ENCODE results near the gene ARHGDIB. TPM values are rescaled to one million over a fixed set of nuclear protein-coding genes. Genes with fewer than 3 reads are reported as not detected.

The ARHGDIB gene
- total RNA-seq, 1 donor from 2014 or later, result 50.6 TPM

DNA sequence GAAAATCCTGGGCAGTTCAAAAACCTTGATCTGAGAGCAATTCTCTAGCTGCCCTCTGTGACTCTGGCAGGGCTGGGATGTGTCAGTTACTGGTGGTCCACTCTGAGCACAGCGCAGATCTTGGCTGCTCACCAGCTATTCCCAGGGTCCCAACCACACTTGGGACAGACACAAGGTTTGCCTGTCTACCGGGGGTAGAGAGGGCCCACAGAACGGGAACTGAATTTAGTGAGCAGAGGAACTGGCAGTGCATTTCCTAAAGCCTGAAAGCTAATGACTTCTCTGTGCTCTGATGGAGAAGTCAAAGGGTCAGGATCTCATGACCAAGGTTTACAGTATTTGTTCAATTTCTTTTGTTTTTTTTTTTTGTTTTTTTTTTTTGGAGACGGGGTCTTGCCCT is 14.1 kb upstream of the ARHGDIB start:
- Histone ChIP-seq H3K27me3 (ENCODE audit: low read depth) (no peaks in the 10 kb centered on the region), H3K4me3 (no peak overlapping the region), H3K36me3 (no peaks in the 10 kb centered on the region), H3K27ac (replicated peaks) (no peak overlapping the region), H3K4me1 (no peaks in the 10 kb centered on the region), H3K9me3 (replicated peaks) (no peaks in the 10 kb centered on the region)
- no peak for DNase-seq
- TF ChIP-seq CTCF (IDR thresholded peaks at IDR 0.05; ENCODE audit: borderline replicate concordance), result no peak
- intact Hi-C loops (cut with micrococcal nuclease), result no loop called here

- no peak for DNase-seq
- Histone ChIP-seq H3K9me3 (replicated peaks) (no peaks in the 10 kb centered on the region), H3K27ac (replicated peaks) (no peak overlapping the region), H3K4me1 (no peaks in the 10 kb centered on the region), H3K27me3 (ENCODE audit: low read depth) (no peaks in the 10 kb centered on the region), H3K36me3 (no peaks in the 10 kb centered on the region), H3K4me3 (no peak overlapping the region)
- no peak for TF ChIP-seq CTCF (IDR thresholded peaks at IDR 0.05; ENCODE audit: borderline replicate concordance)
- intact Hi-C loops (cut with micrococcal nuclease), result no loop called here
Observed at GRCh38 chr12:14974633-14975032, 13.2 kb upstream of the ARHGDIB start.

DNA sequence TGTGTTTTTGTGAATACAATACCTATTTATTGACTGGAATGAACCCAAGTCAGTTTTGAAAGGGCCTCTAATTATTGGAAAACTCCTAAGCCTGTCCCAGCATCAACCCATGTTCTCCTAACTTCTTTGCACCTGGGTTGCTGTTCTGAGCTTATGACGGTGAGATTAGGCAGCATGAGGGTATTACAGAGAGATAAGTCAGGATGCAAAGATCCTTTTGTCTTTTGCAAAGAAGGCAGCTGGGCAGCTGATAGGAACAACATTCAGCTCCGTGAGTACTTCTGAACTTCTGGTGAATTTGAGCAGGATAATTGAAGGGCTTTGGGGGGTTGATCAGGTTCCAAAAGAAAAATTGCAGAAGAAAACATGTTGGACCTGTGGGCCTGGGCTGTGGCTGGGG is 11.4 kb upstream of the ARHGDIB start, which contains the start of gene PDE6H:
Gene PDE6H (plus strand): TSS at position 227 of the 400 bp plus-strand sequence. CDS start 4,971 bp downstream, outside the sequence.
- H3K4me1 ChIP-seq, result no peaks in the 10 kb centered on the region
- H3K9me3 ChIP-seq (replicated peaks), result no peaks in the 10 kb centered on the region
- no peak for DNase-seq
- no peak within 1 kb of the TSS for H3K27ac ChIP-seq (replicated peaks)
- no peak for TF ChIP-seq CTCF (IDR thresholded peaks at IDR 0.05; ENCODE audit: borderline replicate concordance)
- no peaks in the 10 kb centered on the region for H3K27me3 ChIP-seq (ENCODE audit: low read depth)
- H3K36me3 ChIP-seq, result no peaks in the 10 kb centered on the region
- intact Hi-C loops (cut with micrococcal nuclease), result no loop called here
- no peak within 1 kb of the TSS for H3K4me3 ChIP-seq

DNA sequence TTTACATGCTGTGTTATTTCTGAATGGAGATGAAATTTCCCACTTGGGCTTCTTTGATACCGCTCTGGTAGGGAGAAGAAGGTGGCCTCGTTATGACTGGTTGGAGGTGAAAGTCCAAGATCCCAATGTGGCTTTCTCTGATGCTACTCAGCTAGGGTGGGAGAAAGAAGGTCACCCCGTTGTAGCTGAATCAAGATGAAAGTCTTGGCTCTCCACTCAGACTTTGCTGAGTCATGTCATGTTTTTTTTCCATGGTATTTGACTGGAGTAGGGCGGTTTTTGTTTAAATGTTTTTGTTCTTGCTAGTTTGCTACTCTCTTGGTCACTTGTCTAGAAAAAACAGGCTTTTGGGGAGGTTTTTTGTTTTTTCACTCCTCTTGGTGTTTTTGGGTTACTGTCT is 9.1 kb upstream of the ARHGDIB start:
- Histone ChIP-seq H3K4me1 (no peaks in the 10 kb centered on the region), H3K4me3 (no peak overlapping the region), H3K9me3 (replicated peaks) (no peaks in the 10 kb centered on the region), H3K27ac (replicated peaks) (no peak overlapping the region), H3K27me3 (ENCODE audit: low read depth) (no peaks in the 10 kb centered on the region), H3K36me3 (no peaks in the 10 kb centered on the region)
- no peak for DNase-seq
- TF ChIP-seq CTCF (IDR thresholded peaks at IDR 0.05; ENCODE audit: borderline replicate concordance), result no peak
- intact Hi-C loops (cut with micrococcal nuclease), result no loop called here

DNA sequence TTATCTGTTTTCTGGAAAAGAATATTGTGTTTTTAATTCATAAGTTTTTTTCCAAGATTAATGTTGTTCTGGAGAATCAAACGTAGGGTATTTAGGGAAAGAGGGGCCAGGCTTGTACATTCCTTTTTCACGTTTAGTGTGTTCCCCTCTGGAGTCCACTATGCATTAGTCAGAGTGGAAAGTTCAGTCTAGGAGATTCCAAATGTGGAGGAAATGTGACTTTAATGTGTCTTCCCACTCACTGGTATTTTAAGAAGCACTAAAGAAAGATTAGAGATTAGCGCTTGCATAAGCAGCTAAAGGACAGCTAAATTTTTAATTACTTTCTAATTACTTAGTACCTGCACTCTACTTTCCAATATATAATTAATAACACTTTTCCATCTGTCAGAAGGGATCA is 7.1 kb upstream of the ARHGDIB start:
- no peak for DNase-seq
- Histone ChIP-seq H3K36me3 (no peaks in the 10 kb centered on the region), H3K27me3 (ENCODE audit: low read depth) (no peaks in the 10 kb centered on the region), H3K4me1 (no peaks in the 10 kb centered on the region), H3K9me3 (replicated peaks) (no peaks in the 10 kb centered on the region), H3K4me3 (no peak overlapping the region), H3K27ac (replicated peaks) (no peak overlapping the region)
- no peak for TF ChIP-seq CTCF (IDR thresholded peaks at IDR 0.05; ENCODE audit: borderline replicate concordance)
- intact Hi-C loops (cut with micrococcal nuclease), result no loop called here

GRCh38 chr12:14965221-14965620 is 3.8 kb upstream of the ARHGDIB start:
- Histone ChIP-seq H3K9me3 (replicated peaks) (no peaks in the 10 kb centered on the region), H3K4me1 (peaks cover 28% of the 10 kb centered on the region), H3K36me3 (no peaks in the 10 kb centered on the region), H3K27ac (replicated peaks) (no peak overlapping the region), H3K4me3 (no peak overlapping the region), H3K27me3 (ENCODE audit: low read depth) (no peaks in the 10 kb centered on the region)
- intact Hi-C loops (cut with micrococcal nuclease), result no loop called here
- no peak for DNase-seq
- TF ChIP-seq CTCF (IDR thresholded peaks at IDR 0.05; ENCODE audit: borderline replicate concordance), result no peak
